HCT116 (cell line): Measurements from ENCODE around the gene ADCK2. TPM values are rescaled to one million over a fixed set of nuclear protein-coding genes. Genes with fewer than 3 reads are reported as not detected.

Experiments
- ATAC-seq: fragments of 200-7000 bp; cut with Tn5 transposase; 2 replicates; pipeline ENCODE4 v1.9.1; 2020; ENCODE audit warnings: mild to moderate bottlenecking, moderate library complexity
- BruUV-seq: library from RNA; stranded (reverse); fragments of 400-500 nt; replicated peaks from 2 replicates; lab custom pipeline; 2021; lab: Mats Ljungman, UMichigan
- CTCF ChIA-PET: fragments of 300-600 bp; sonication (Branson Sonifier 250); formaldehyde crosslinking; loops from one replicate; lab custom pipeline; 2021; ENCODE audit warnings: antibody characterized with exemption; lab: Charles Lee
- POLR2A ChIA-PET: fragments of 300-600, 350-600 bp; sonication (Branson Sonifier 250); formaldehyde crosslinking; loops from one replicate; lab custom pipeline; 2021; ENCODE audit warnings: antibody characterized with exemption; lab: Charles Lee
- RAD21 ChIA-PET, 2 experiments: fragments of 300-600 bp; sonication (Branson Sonifier 250); formaldehyde crosslinking; loops; one replicate each; lab custom pipeline; 2023; ENCODE audit warnings: low total read pairs in 2 of 2; ENCODE audit not compliant: uncharacterized antibody in 2 of 2, unreplicated experiment in 2 of 2, low non-redundant PET in 1 of 2; lab: Charles Lee
- DNase-seq: peaks from one replicate; pipeline ENCODE4 v3.0.0-alpha.2; 2010; ENCODE audit warnings: low read depth, low spot score
- H2AFZ ChIP-seq: fragments of 200-600 bp; shearing (Covaris generic), sonication (generic); 2 replicates; pipeline ENCODE4 v1.6.1; 2017; ENCODE audit warnings: low read depth, mixed run types, mixed read lengths, antibody characterized with exemption, low read length; ENCODE audit not compliant: poor library complexity, severe bottlenecking
- H3K27ac ChIP-seq: 2 replicates; pipeline ENCODE4 v1.5.1; 2012; ENCODE audit warnings: low read depth, low read length
- H3K27me3 ChIP-seq: fragments of 200-600 bp; sonication (generic); 2 replicates; pipeline ENCODE4 v1.6.1; 2016; ENCODE audit warnings: mixed run types, low read length, mixed read lengths; ENCODE audit not compliant: insufficient read depth
- H3K36me3 ChIP-seq, 2 experiments: fragments of 200-500 bp in 1 of 2; fragments of 200-600 bp in 1 of 2; sonication (Bioruptor generic) in 1 of 2; sonication (generic) in 1 of 2; 2 replicates each; pipeline versions ENCODE4 v1.5.1 to v1.6.1; 2014 to 2016; ENCODE audit warnings: low read length in 2 of 2, inconsistent platforms in 1 of 2, mixed read lengths in 1 of 2, mixed run types in 1 of 2; ENCODE audit not compliant: insufficient read depth in 2 of 2, control insufficient read depth in 1 of 2
- H3K4me1 ChIP-seq, 2 experiments: fragments of 200-600 bp in 1 of 2; sonication (generic) in 1 of 2; 2 replicates each; pipeline versions ENCODE4 v1.5.1 to v1.6.1; 2012 to 2017; ENCODE audit warnings: low read length in 2 of 2, inconsistent platforms in 1 of 2, mild to moderate bottlenecking in 1 of 2, mixed read lengths in 1 of 2, mixed run types in 1 of 2, moderate library complexity in 1 of 2; ENCODE audit not compliant: insufficient read depth in 2 of 2, control insufficient read depth in 1 of 2
- H3K4me2 ChIP-seq: fragments of 200-600 bp; sonication (generic); 2 replicates; pipeline ENCODE4 v1.6.1; 2017; ENCODE audit warnings: mixed run types, low read length, mixed read lengths
- H3K4me3 ChIP-seq, 2 experiments: fragments of 200-600 bp in 1 of 2; sonication (generic) in 1 of 2; replicated peaks in 1 of 2; 2 replicates each; pipeline ENCODE4 v1.5.1; 2011 to 2016; ENCODE audit warnings: low read length in 2 of 2, control low read depth in 1 of 2, low read depth in 1 of 2, mild to moderate bottlenecking in 1 of 2, mixed read lengths in 1 of 2, mixed run types in 1 of 2
- H3K79me2 ChIP-seq: fragments of 200-600 bp; sonication (generic); 2 replicates; pipeline ENCODE4 v1.6.1; 2017; ENCODE audit warnings: mild to moderate bottlenecking, mixed run types, low read length, moderate library complexity, mixed read lengths; ENCODE audit not compliant: insufficient read depth
- H3K9ac ChIP-seq: fragments of 200-600 bp; sonication (generic); 2 replicates; pipeline ENCODE4 v1.6.1; 2016; ENCODE audit warnings: low read length, mixed read lengths
- H3K9me2 ChIP-seq: fragments of 200-600 bp; sonication (generic), shearing (Covaris generic); 2 replicates; pipeline ENCODE4 v1.6.1; 2017; ENCODE audit warnings: mixed run types, mild to moderate bottlenecking, moderate library complexity; ENCODE audit not compliant: insufficient read depth
- H3K9me3 ChIP-seq, 2 experiments: fragments of 200-500 bp in 1 of 2; fragments of 200-600 bp in 1 of 2; sonication (Bioruptor generic) in 1 of 2; sonication (generic) in 1 of 2; 2 replicates each; pipeline ENCODE4 v1.6.1; 2014 to 2017; ENCODE audit warnings: low read length in 2 of 2, mixed read lengths in 2 of 2, inconsistent platforms in 1 of 2, low read depth in 1 of 2, mild to moderate bottlenecking in 1 of 2, mixed run types in 1 of 2, moderate library complexity in 1 of 2; ENCODE audit not compliant: control insufficient read depth in 1 of 2, insufficient read depth in 1 of 2
- H4K20me1 ChIP-seq: fragments of 200-600 bp; sonication (generic), shearing (Covaris generic); 2 replicates; pipeline ENCODE4 v1.6.1; 2017; ENCODE audit warnings: mixed run types, mild to moderate bottlenecking, moderate library complexity; ENCODE audit not compliant: insufficient read depth
- CEBPB ChIP-seq: IDR thresholded peaks from 2 replicates; pipeline ENCODE4 v1.6.1; 2012; ENCODE audit warnings: low read depth
- ELF1 ChIP-seq: IDR thresholded peaks from 2 replicates; pipeline ENCODE4 v1.6.1; 2012; ENCODE audit warnings: low read depth, borderline replicate concordance
- EZH2 ChIP-seq: fragments of 200-600 bp; sonication (generic); IDR thresholded peaks from 2 replicates; pipeline ENCODE4 v1.6.1; 2017; ENCODE audit warnings: antibody characterized with exemption, mixed run types
- EZH2phosphoT487 ChIP-seq: fragments of 200-600 bp; IDR thresholded peaks from 2 replicates; pipeline ENCODE4 v1.6.1; 2018; ENCODE audit warnings: antibody characterized with exemption, borderline replicate concordance
- FOSL1 ChIP-seq: IDR thresholded peaks from 2 replicates; pipeline ENCODE4 v1.6.1; 2012; ENCODE audit warnings: low read depth
- POLR2A ChIP-seq: IDR thresholded peaks from 2 replicates; pipeline ENCODE4 v1.7.0; 2011; ENCODE audit warnings: borderline replicate concordance; ENCODE audit not compliant: insufficient read depth, insufficient read length; ENCODE audit errors: extremely low read depth
- REST ChIP-seq: IDR thresholded peaks from 2 replicates; pipeline ENCODE4 v1.6.1; 2012; ENCODE audit warnings: low read depth
- SP1 ChIP-seq: IDR thresholded peaks from 2 replicates; pipeline ENCODE4 v1.6.1; 2012; ENCODE audit warnings: low read depth
- ZFX ChIP-seq: fragments of 450-650 bp; IDR thresholded peaks from 2 replicates; pipeline ENCODE4 v1.6.1; 2017
- ZNF274 ChIP-seq: fragments of 200-500 bp; sonication (Bioruptor generic); IDR thresholded peaks from 2 replicates; pipeline ENCODE4 v1.6.1; 2014; ENCODE audit warnings: mild to moderate bottlenecking, low read depth, low read length, inconsistent platforms
- intact Hi-C: fragments of 100-400 bp; cut with micrococcal nuclease; formaldehyde crosslinking; loops from 2 replicates; pipeline ENCODE4 v1.10.0; 2022
- total RNA-seq: library from RNA; stranded (reverse); gene quantifications from one replicate; pipeline ENCODE4 v1.2.1, GENCODE V29; 2021; ENCODE audit not compliant: unreplicated experiment
- TF ChIP-seq, protein P1 (sequence below): IDR thresholded peaks from 2 replicates; pipeline ENCODE4 v1.6.1; 2011; ENCODE audit warnings: mild to moderate bottlenecking, low read length, moderate library complexity; ENCODE audit not compliant: insufficient replicate concordance; ENCODE audit errors: extremely low read depth
- TF ChIP-seq, protein P2 (sequence below): IDR thresholded peaks from 2 replicates; pipeline ENCODE4 v1.6.1; 2012
- TF ChIP-seq, protein P3 (sequence below): IDR thresholded peaks from 2 replicates; pipeline ENCODE4 v1.6.1; 2012

ADCK2 gene
- total RNA-seq, 1 experiment from 2014 or later: 16.9 TPM

- no peak for TF ChIP-seq REST
- TF ChIP-seq FOSL1: no peak
- TF ChIP-seq, protein P1, sequence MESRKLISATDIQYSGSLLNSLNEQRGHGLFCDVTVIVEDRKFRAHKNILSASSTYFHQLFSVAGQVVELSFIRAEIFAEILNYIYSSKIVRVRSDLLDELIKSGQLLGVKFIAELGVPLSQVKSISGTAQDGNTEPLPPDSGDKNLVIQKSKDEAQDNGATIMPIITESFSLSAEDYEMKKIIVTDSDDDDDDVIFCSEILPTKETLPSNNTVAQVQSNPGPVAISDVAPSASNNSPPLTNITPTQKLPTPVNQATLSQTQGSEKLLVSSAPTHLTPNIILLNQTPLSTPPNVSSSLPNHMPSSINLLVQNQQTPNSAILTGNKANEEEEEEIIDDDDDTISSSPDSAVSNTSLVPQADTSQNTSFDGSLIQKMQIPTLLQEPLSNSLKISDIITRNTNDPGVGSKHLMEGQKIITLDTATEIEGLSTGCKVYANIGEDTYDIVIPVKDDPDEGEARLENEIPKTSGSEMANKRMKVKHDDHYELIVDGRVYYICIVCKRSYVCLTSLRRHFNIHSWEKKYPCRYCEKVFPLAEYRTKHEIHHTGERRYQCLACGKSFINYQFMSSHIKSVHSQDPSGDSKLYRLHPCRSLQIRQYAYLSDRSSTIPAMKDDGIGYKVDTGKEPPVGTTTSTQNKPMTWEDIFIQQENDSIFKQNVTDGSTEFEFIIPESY: no peak
- TF ChIP-seq ZFX: no peak
- TF ChIP-seq POLR2A: no peak
- TF ChIP-seq ZNF274: no peak
- TF ChIP-seq CEBPB: no peak
Measured at GRCh38 chr7:140723574-140723973, 50.8 kb downstream of the ADCK2 start (continued).

- Histone ChIP-seq H3K9me3 (no peaks in the 10 kb centered on the region), H3K4me2 (no peak overlapping the region), H3K9me2 (no peaks in the 10 kb centered on the region), H3K27me3 (no peaks in the 10 kb centered on the region), H3K9ac (no peak overlapping the region), H3K79me2 (no peaks in the 10 kb centered on the region), H3K36me3 (no peaks in the 10 kb centered on the region), H3K4me3 (no peak overlapping the region), H2AFZ (no peak overlapping the region), H4K20me1 (no peaks in the 10 kb centered on the region), H3K4me1 (no peaks in the 10 kb centered on the region), H3K27ac (no peak overlapping the region)
- ChIA-PET POLR2A (no interaction called here), RAD21 (no interaction called here), CTCF (no interaction called here)
- ATAC-seq (no peak), DNase-seq (no peak)
- BruUV-seq: no TSS peak
- intact Hi-C loops: no loop called here
- no peak for TF ChIP-seq SP1
- no peak for TF ChIP-seq POLR2A
- TF ChIP-seq, protein P2, sequence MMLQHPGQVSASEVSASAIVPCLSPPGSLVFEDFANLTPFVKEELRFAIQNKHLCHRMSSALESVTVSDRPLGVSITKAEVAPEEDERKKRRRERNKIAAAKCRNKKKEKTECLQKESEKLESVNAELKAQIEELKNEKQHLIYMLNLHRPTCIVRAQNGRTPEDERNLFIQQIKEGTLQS: no peak
- no peak for TF ChIP-seq EZH2phosphoT487
- no peak for TF ChIP-seq ELF1
- TF ChIP-seq EZH2: no peak
- no peak for TF ChIP-seq ZNF274
- TF ChIP-seq, protein P3, sequence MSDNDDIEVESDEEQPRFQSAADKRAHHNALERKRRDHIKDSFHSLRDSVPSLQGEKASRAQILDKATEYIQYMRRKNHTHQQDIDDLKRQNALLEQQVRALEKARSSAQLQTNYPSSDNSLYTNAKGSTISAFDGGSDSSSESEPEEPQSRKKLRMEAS: no peak
- no peak for TF ChIP-seq ZFX
Measured at GRCh38 chr7:140724706-140725105, 52.0 kb downstream of the ADCK2 start.
